HCT116 (cell line): ENCODE results near the gene KCNH3.

Experiments
- ATF3 ChIP-seq: IDR thresholded peaks from 2 replicates; pipeline ENCODE4 v1.6.1; 2012
- CEBPB ChIP-seq: IDR thresholded peaks from 2 replicates; pipeline ENCODE4 v1.6.1; 2012; ENCODE audit warnings: low read depth
- CTCF ChIP-seq, 3 experiments: fragments of 200-600 bp in 1 of 3; sonication (generic) in 1 of 3; IDR thresholded peaks in 2 of 3; conservative IDR thresholded peaks in 1 of 3; 2 replicates each; pipeline ENCODE4 v1.5.1; 2012 to 2017; ENCODE audit warnings: low read depth in 2 of 3, low read length in 2 of 3, antibody characterized with exemption in 1 of 3, borderline replicate concordance in 1 of 3, control low read depth in 1 of 3, mild to moderate bottlenecking in 1 of 3, mixed read lengths in 1 of 3, mixed run types in 1 of 3, moderate library complexity in 1 of 3; ENCODE audit not compliant: insufficient read depth in 1 of 3
- MAX ChIP-seq: IDR thresholded peaks from 2 replicates; pipeline ENCODE4 v1.6.1; 2012

GRCh38 chr12:49548822-49549648 is 10.2 kb downstream of the KCNH3 start:
- no peak for TF ChIP-seq MAX
- TF ChIP-seq CEBPB, result no peak
- no peak for TF ChIP-seq ATF3
- no peak for TF ChIP-seq CTCF (IDR thresholded peaks at IDR 0.05 in 2 of 3, conservative IDR thresholded peaks at IDR 0.05 in 1 of 3; ENCODE audit: borderline replicate concordance in 1 of 3, insufficient read depth in 1 of 3, low read depth in 2 of 3, low read length in 2 of 3)
